Endothelial cell (in vitro differentiated cells): ENCODE data around the gene ABCA12. TPM values are rescaled to one million over a fixed set of nuclear protein-coding genes. Genes with fewer than 3 reads are reported as not detected.

Source experiments
- DNase-seq: peaks from one replicate; pipeline ENCODE4 v3.0.0; 2021; ENCODE audit warnings: low spot score
- H3K27ac Mint-ChIP-seq: one replicate; pipeline ENCODE4 v1.8.0; 2021; ENCODE audit warnings: mixed read lengths, inconsistent platforms; ENCODE audit not compliant: unreplicated experiment
- H3K27me3 Mint-ChIP-seq: one replicate; pipeline ENCODE4 v1.8.0; 2021; ENCODE audit warnings: mild to moderate bottlenecking, moderate library complexity, mixed read lengths, inconsistent platforms; ENCODE audit not compliant: unreplicated experiment
- H3K36me3 Mint-ChIP-seq: one replicate; pipeline ENCODE4 v1.8.0; 2021; ENCODE audit warnings: mild to moderate bottlenecking, low read depth, mixed read lengths, inconsistent platforms; ENCODE audit not compliant: unreplicated experiment
- H3K4me1 Mint-ChIP-seq: one replicate; pipeline ENCODE4 v1.8.0; 2021; ENCODE audit warnings: mild to moderate bottlenecking, mixed read lengths, inconsistent platforms; ENCODE audit not compliant: unreplicated experiment
- H3K4me3 Mint-ChIP-seq: one replicate; pipeline ENCODE4 v1.8.0; 2021; ENCODE audit warnings: mild to moderate bottlenecking, mixed read lengths, inconsistent platforms; ENCODE audit not compliant: unreplicated experiment
- H3K9me3 Mint-ChIP-seq: one replicate; pipeline ENCODE4 v1.8.0; 2021; ENCODE audit warnings: mixed read lengths, inconsistent platforms; ENCODE audit not compliant: unreplicated experiment
- CTCF ChIP-seq: fragments of 200-600 bp; sonication (generic); IDR thresholded peaks from one replicate; pipeline ENCODE4 v1.5.0; 2021; ENCODE audit warnings: antibody characterized with exemption; ENCODE audit not compliant: unreplicated experiment
- total RNA-seq: library from RNA; stranded (reverse); fragmentation: NEBNext Ultra II Directional; extraction: Animal tissue kit (Norgen Biotek cat#: 25700); gene quantifications from one replicate; pipeline ENCODE4 v1.2.1, GENCODE V29; 2021; ENCODE audit not compliant: unreplicated experiment

The ABCA12 gene
- total RNA-seq, 1 donor from 2014 or later = not detected

- H3K27me3 Mint-ChIP-seq = no peaks in the 10 kb centered on the region
- H3K27ac Mint-ChIP-seq = no peak overlapping the region
- no peaks in the 10 kb centered on the region for H3K4me1 Mint-ChIP-seq
- H3K9me3 Mint-ChIP-seq = no peaks in the 10 kb centered on the region
- no peak overlapping the region for H3K4me3 Mint-ChIP-seq
- H3K36me3 Mint-ChIP-seq = no peaks in the 10 kb centered on the region
- TF ChIP-seq CTCF = no peak
- DNase-seq = no peak
These were observed 1.1 kb downstream of the ABCA12 start for GRCh38 chr2:215137329-215137686.

- TF ChIP-seq CTCF = no peak
- no peak overlapping the region for H3K4me3 Mint-ChIP-seq
- no peaks in the 10 kb centered on the region for H3K9me3 Mint-ChIP-seq
- DNase-seq = no peak
- H3K27ac Mint-ChIP-seq = no peak overlapping the region
- H3K27me3 Mint-ChIP-seq = no peaks in the 10 kb centered on the region
- no peaks in the 10 kb centered on the region for H3K36me3 Mint-ChIP-seq
- H3K4me1 Mint-ChIP-seq = no peaks in the 10 kb centered on the region
These were observed 1.6 kb downstream of the ABCA12 start for GRCh38 chr2:215136669-215137328.

GRCh38 chr2:215120401-215120800, 18.0 kb downstream of the ABCA12 start:
- Mint-ChIP-seq H3K27ac (no peak overlapping the region), H3K27me3 (no peaks in the 10 kb centered on the region), H3K4me3 (no peak overlapping the region), H3K36me3 (no peaks in the 10 kb centered on the region), H3K9me3 (no peaks in the 10 kb centered on the region), H3K4me1 (no peaks in the 10 kb centered on the region)
- no peak for TF ChIP-seq CTCF
- no peak for DNase-seq

- no peak for TF ChIP-seq CTCF
- no peaks in the 10 kb centered on the region for H3K4me1 Mint-ChIP-seq
- no peaks in the 10 kb centered on the region for H3K27me3 Mint-ChIP-seq
- no peaks in the 10 kb centered on the region for H3K9me3 Mint-ChIP-seq
- DNase-seq = no peak
- H3K36me3 Mint-ChIP-seq = no peaks in the 10 kb centered on the region
- no peak overlapping the region for H3K27ac Mint-ChIP-seq
- H3K4me3 Mint-ChIP-seq = no peak overlapping the region
These were observed 18.6 kb downstream of the ABCA12 start for GRCh38 chr2:215119847-215120246.

GRCh38 chr2:215110918-215111317, 27.5 kb downstream of the ABCA12 start:
- Mint-ChIP-seq H3K9me3 (no peaks in the 10 kb centered on the region), H3K36me3 (no peaks in the 10 kb centered on the region), H3K27ac (no peak overlapping the region), H3K4me1 (no peaks in the 10 kb centered on the region), H3K27me3 (no peaks in the 10 kb centered on the region), H3K4me3 (no peak overlapping the region)
- no peak for DNase-seq
- no peak for TF ChIP-seq CTCF
